Mucosa of descending colon (tissue), 3 donors: ENCODE results near the gene PTPRJ. TPM values are rescaled to one million over a fixed set of nuclear protein-coding genes. Genes with fewer than 3 reads are reported as not detected.
A peak's percentile ranks its signal among the peaks of the same experiment; 100 is the strongest.

Experiments
- ATAC-seq: fragments of 200-7000 bp; cut with Tn5 transposase; one replicate; pipeline ENCODE4 v1.9.1; 2020; ENCODE audit warnings: mild to moderate bottlenecking, moderate library complexity
- DNase-seq, 3 donors: peaks; one replicate each; pipeline ENCODE4 v3.0.0-alpha.2; 2020
- H3K36me3 ChIP-seq: fragments of 200-600 bp; one replicate; pipeline ENCODE4 v1.8.0; 2021; ENCODE audit warnings: low read depth, mild to moderate bottlenecking
- H3K4me1 ChIP-seq: fragments of 200-600 bp; one replicate; pipeline ENCODE4 v1.8.0; 2021; ENCODE audit warnings: low read depth, mild to moderate bottlenecking
- H3K4me3 ChIP-seq: fragments of 200-600 bp; one replicate; pipeline ENCODE4 v1.8.0; 2021; ENCODE audit warnings: mild to moderate bottlenecking
- H3K9me3 ChIP-seq: fragments of 200-600 bp; one replicate; pipeline ENCODE4 v1.8.0; 2021; ENCODE audit warnings: mild to moderate bottlenecking
- CTCF ChIP-seq: fragments of 200-600 bp; IDR thresholded peaks from one replicate; pipeline ENCODE4 v1.8.0; 2022; ENCODE audit warnings: antibody characterized with exemption, mild to moderate bottlenecking
- intact Hi-C, 2 donors: fragments of 100-400 bp; cut with DNase I in 1 of 2; cut with micrococcal nuclease in 1 of 2; formaldehyde crosslinking; loops; one replicate each; pipeline versions ENCODE4 v1.11.0 to v1.11.1; 2022; cut with DNase I, micrococcal nuclease
- total RNA-seq, 3 donors: library from RNA; stranded (reverse); fragmentation: NEBNext Ultra II Directional in 2 of 3; extraction: Animal tissue kit (Norgen Biotek cat#: 25700) in 2 of 3; gene quantifications; one replicate each; pipeline versions ENCODE4 v1.2.1 to v1.2.4, GENCODE V29; 2021 to 2023
- donor health status: DM: no; HTN: no; CAD: no; lungs with moderate emphysema.
- donor health status: DM: no; HTN: no; CAD: no.
- donor health status: DM: no; HTN: yes; CAD: no.

PTPRJ gene
- total RNA-seq, 3 donors from 2014 or later = 27.8 to 54.6 (median 44.0) TPM

GRCh38 chr11:48024635-48025071 is 44.3 kb downstream of the PTPRJ start:
- intact Hi-C loops = no loop called here
- ATAC-seq (no peak), DNase-seq (no peak)
- H3K9me3 ChIP-seq = no peaks in the 10 kb centered on the region
- no peak for TF ChIP-seq CTCF
- no peaks in the 10 kb centered on the region for H3K36me3 ChIP-seq
- peaks cover 3% of the 10 kb centered on the region for H3K4me1 ChIP-seq
- H3K4me3 ChIP-seq = no peak overlapping the region

GRCh38 chr11:48025293-48025983 is 45.1 kb downstream of the PTPRJ start:
- intact Hi-C loops = no loop called here
- ATAC-seq (no peak), DNase-seq (no peak)
- H3K4me1 ChIP-seq = peaks cover 6% of the 10 kb centered on the region
- H3K36me3 ChIP-seq = no peaks in the 10 kb centered on the region
- H3K4me3 ChIP-seq = no peak overlapping the region
- no peaks in the 10 kb centered on the region for H3K9me3 ChIP-seq
- TF ChIP-seq CTCF = no peak

- no peak for DNase-seq
- H3K9me3 ChIP-seq = no peaks in the 10 kb centered on the region
- ATAC-seq = peak; percentile 26
- H3K36me3 ChIP-seq = no peaks in the 10 kb centered on the region
- TF ChIP-seq CTCF = no peak
- intact Hi-C loops = no loop called here
- H3K4me3 ChIP-seq = no peak overlapping the region
- H3K4me1 ChIP-seq = peaks cover 6% of the 10 kb centered on the region
Measured at GRCh38 chr11:48025984-48026340, 45.6 kb downstream of the PTPRJ start.

- H3K4me3 ChIP-seq = no peak overlapping the region
- H3K36me3 ChIP-seq = no peaks in the 10 kb centered on the region
- DNase-seq (no peak), ATAC-seq (peak; percentile 25)
- no peaks in the 10 kb centered on the region for H3K9me3 ChIP-seq
- TF ChIP-seq CTCF = no peak
- intact Hi-C loops = no loop called here
- H3K4me1 ChIP-seq = peaks cover 6% of the 10 kb centered on the region
Measured at GRCh38 chr11:48028914-48029680, 48.7 kb downstream of the PTPRJ start.

- no peaks in the 10 kb centered on the region for H3K36me3 ChIP-seq
- TF ChIP-seq CTCF = no peak
- no peaks in the 10 kb centered on the region for H3K9me3 ChIP-seq
- intact Hi-C loops = no loop called here
- peaks cover 6% of the 10 kb centered on the region for H3K4me1 ChIP-seq
- no peak overlapping the region for H3K4me3 ChIP-seq
- DNase-seq (no peak), ATAC-seq (no peak)
Measured at GRCh38 chr11:48029681-48030290, 49.4 kb downstream of the PTPRJ start.
